H9 (cell line): ENCODE results near the gene TIMELESS. TPM values are rescaled to one million over a fixed set of nuclear protein-coding genes. Genes with fewer than 3 reads are reported as not detected.

ENCODE experiments used
- DNase-seq: peaks from one replicate; pipeline ENCODE4 v3.0.0-alpha.2; 2017
- H2AFZ ChIP-seq: one replicate; pipeline ENCODE4 v1.6.1; 2013; ENCODE audit warnings: mild to moderate bottlenecking, low read length, control low read depth, moderate library complexity
- H2AK5ac ChIP-seq: 2 replicates; pipeline ENCODE4 v1.6.1; 2013; ENCODE audit warnings: low read length, control low read depth, mixed read lengths; ENCODE audit not compliant: insufficient read length
- H2BK120ac ChIP-seq: one replicate; pipeline ENCODE4 v1.6.1; 2013; ENCODE audit warnings: low read depth, mild to moderate bottlenecking, low read length, control low read depth, inconsistent platforms; ENCODE audit not compliant: poor library complexity, severe bottlenecking
- H2BK12ac ChIP-seq: 2 replicates; pipeline ENCODE4 v1.6.1; 2013; ENCODE audit warnings: low read length, control low read depth, mixed read lengths, low read depth; ENCODE audit not compliant: insufficient read length
- H2BK15ac ChIP-seq: 2 replicates; pipeline ENCODE4 v1.6.1; 2013; ENCODE audit warnings: low read depth, low read length, control low read depth
- H2BK20ac ChIP-seq: one replicate; pipeline ENCODE4 v1.6.1; 2013; ENCODE audit warnings: low read depth, mild to moderate bottlenecking, low read length, control low read depth, inconsistent platforms; ENCODE audit not compliant: poor library complexity, severe bottlenecking
- H2BK5ac ChIP-seq: 2 replicates; pipeline ENCODE4 v1.6.1; 2013; ENCODE audit warnings: low read length, control low read depth, mixed read lengths; ENCODE audit not compliant: insufficient read length
- H3K14ac ChIP-seq: 2 replicates; pipeline ENCODE4 v1.6.1; 2013; ENCODE audit warnings: low read length, control low read depth; ENCODE audit not compliant: insufficient read depth
- H3K18ac ChIP-seq: 2 replicates; pipeline ENCODE4 v1.6.1; 2013; ENCODE audit warnings: low read depth, mild to moderate bottlenecking, mixed read lengths, low read length, control low read depth; ENCODE audit not compliant: insufficient read length
- H3K23ac ChIP-seq: 2 replicates; pipeline ENCODE4 v1.6.1; 2013; ENCODE audit warnings: low read length, control low read depth, mixed read lengths, low read depth; ENCODE audit not compliant: insufficient read length
- H3K23me2 ChIP-seq: 2 replicates; pipeline ENCODE4 v1.6.1; 2013; ENCODE audit warnings: low read depth, mild to moderate bottlenecking, mixed read lengths, low read length, control low read depth; ENCODE audit not compliant: insufficient read length, poor library complexity, severe bottlenecking
- H3K27ac ChIP-seq: 2 replicates; pipeline ENCODE4 v1.5.1; 2013; ENCODE audit warnings: low read length, control low read depth, mixed read lengths, low read depth; ENCODE audit not compliant: insufficient read length
- H3K27me3 ChIP-seq: 2 replicates; pipeline ENCODE4 v1.6.1; 2013; ENCODE audit warnings: low read length, control low read depth, inconsistent platforms; ENCODE audit not compliant: insufficient read depth
- H3K4ac ChIP-seq: 2 replicates; pipeline ENCODE4 v1.6.1; 2013; ENCODE audit warnings: low read depth, mild to moderate bottlenecking, control low read depth, inconsistent platforms, low read length, moderate library complexity
- H3K4me1 ChIP-seq: 2 replicates; pipeline ENCODE4 v1.6.1; 2013; ENCODE audit warnings: low read length, control low read depth, inconsistent platforms; ENCODE audit not compliant: insufficient read depth
- H3K4me2 ChIP-seq: 2 replicates; pipeline ENCODE4 v1.6.1; 2013; ENCODE audit warnings: low read length, control low read depth, mixed read lengths; ENCODE audit not compliant: insufficient read length, insufficient read depth
- H3K56ac ChIP-seq: 2 replicates; pipeline ENCODE4 v1.6.1; 2013; ENCODE audit warnings: low read depth, mild to moderate bottlenecking, mixed read lengths, low read length, control low read depth; ENCODE audit not compliant: insufficient read length
- H3K79me1 ChIP-seq: 2 replicates; pipeline ENCODE4 v1.6.1; 2013; ENCODE audit warnings: low read depth, mild to moderate bottlenecking, moderate library complexity, low read length, control low read depth, inconsistent platforms; ENCODE audit not compliant: insufficient read depth, poor library complexity, severe bottlenecking
- H3K79me2 ChIP-seq: 2 replicates; pipeline ENCODE4 v1.6.1; 2013; ENCODE audit warnings: low read length, control low read depth, inconsistent platforms; ENCODE audit not compliant: insufficient read depth
- H3K9ac ChIP-seq: 2 replicates; pipeline ENCODE4 v1.6.1; 2013; ENCODE audit warnings: low read length, control low read depth, mixed read lengths; ENCODE audit not compliant: insufficient read length; ENCODE audit errors: extremely low read depth
- H3K9me3 ChIP-seq: one replicate; pipeline ENCODE4 v1.6.1; 2013; ENCODE audit warnings: low read depth, low read length, inconsistent platforms; ENCODE audit not compliant: control insufficient read depth
- H3T11ph ChIP-seq: one replicate; pipeline ENCODE4 v1.6.1; 2013; ENCODE audit warnings: mild to moderate bottlenecking, low read length, control low read depth, inconsistent platforms
- H4K20me1 ChIP-seq: one replicate; pipeline ENCODE4 v1.6.1; 2013; ENCODE audit not compliant: control insufficient read depth, insufficient read length, insufficient read depth
- H4K5ac ChIP-seq: 2 replicates; pipeline ENCODE4 v1.6.1; 2013; ENCODE audit warnings: low read depth, mild to moderate bottlenecking, mixed read lengths, low read length, control low read depth; ENCODE audit not compliant: insufficient read length
- H4K8ac ChIP-seq: replicated peaks from 2 replicates; pipeline ENCODE4 v1.6.1; 2013; ENCODE audit warnings: low read length, control low read depth, mixed read lengths, low read depth; ENCODE audit not compliant: insufficient read length
- H4K91ac ChIP-seq: 2 replicates; pipeline ENCODE4 v1.6.1; 2013; ENCODE audit warnings: low read depth, mild to moderate bottlenecking, moderate library complexity, mixed read lengths, low read length, control low read depth; ENCODE audit not compliant: insufficient read length
- H3K27ac Mint-ChIP-seq, 3 experiments: 2 replicates in 2 of 3; 3 replicates in 1 of 3; pipeline ENCODE4 v1.8.0; 2020 to 2021; ENCODE audit warnings: mixed read lengths in 3 of 3, mild to moderate bottlenecking in 1 of 3, moderate library complexity in 1 of 3
- H3K27me3 Mint-ChIP-seq: 2 replicates; pipeline ENCODE4 v1.8.0; 2021; ENCODE audit warnings: low read depth, mild to moderate bottlenecking, moderate library complexity, mixed read lengths
- H3K36me3 Mint-ChIP-seq, 3 experiments: 2 replicates in 2 of 3; 3 replicates in 1 of 3; pipeline ENCODE4 v1.8.0; 2020 to 2021; ENCODE audit warnings: low read depth in 3 of 3, mixed read lengths in 3 of 3; ENCODE audit not compliant: insufficient read depth in 1 of 3
- H3K4me1 Mint-ChIP-seq, 2 experiments: 2 replicates each; pipeline ENCODE4 v1.8.0; 2020; ENCODE audit warnings: mixed read lengths in 2 of 2
- H3K4me3 Mint-ChIP-seq, 2 experiments: 2 replicates in 1 of 2; 3 replicates in 1 of 2; pipeline ENCODE4 v1.8.0; 2020 to 2021; ENCODE audit warnings: mild to moderate bottlenecking in 2 of 2, mixed read lengths in 2 of 2, moderate library complexity in 1 of 2
- H3K9me3 Mint-ChIP-seq, 2 experiments: 2 replicates in 1 of 2; 3 replicates in 1 of 2; pipeline ENCODE4 v1.8.0; 2020; ENCODE audit warnings: mild to moderate bottlenecking in 2 of 2, mixed read lengths in 2 of 2, moderate library complexity in 1 of 2
- CTCF ChIP-seq: fragments of 200-600 bp; sonication (generic); conservative IDR thresholded peaks from 3 replicates; pipeline ENCODE4 v1.8.0; 2021; ENCODE audit warnings: antibody characterized with exemption, mild to moderate bottlenecking
- WGBS: extraction: QIAGEN DNeasy Blood & Tissue Kit; methylation state at CpG from one replicate; pipeline ENCODE4 v1.1.7; 2013; ENCODE audit warnings: missing lambda C conversion rate, low lambda C conversion rate, mixed read lengths; ENCODE audit not compliant: insufficient read length; ENCODE audit errors: extremely low coverage; 5-methylcytosine and 5-hydroxymethylcytosine counted together
- total RNA-seq: library from RNA; stranded (reverse); gene quantifications from 2 replicates; pipeline ENCODE4 v1.2.1, GENCODE V29; 2021

Gene TIMELESS
- total RNA-seq, 1 experiment from 2014 or later, result 68.0 TPM

DNA sequence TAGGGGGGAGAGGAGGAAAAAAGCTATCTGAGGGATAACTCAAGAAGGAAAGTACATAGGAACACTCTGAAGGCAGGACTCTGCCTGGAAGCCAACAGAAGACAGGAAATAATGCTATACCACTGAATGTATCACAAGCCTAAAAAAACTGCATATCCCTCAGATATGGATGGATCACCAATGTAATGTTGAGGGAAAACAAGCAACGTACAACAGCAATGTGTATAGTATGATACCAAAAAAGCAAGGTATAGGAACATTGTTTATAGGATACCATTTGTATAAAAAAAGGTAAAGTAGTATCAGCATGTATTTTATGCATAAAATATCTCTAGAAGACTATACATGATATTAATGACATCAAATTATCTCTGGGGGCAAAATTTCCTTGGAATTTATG, 35.3 kb upstream of the TIMELESS start:
- Histone ChIP-seq H3K18ac (no peak overlapping the region), H2BK120ac (no peak overlapping the region), H2BK12ac (no peak overlapping the region), H2BK5ac (no peak overlapping the region), H3K9me3 (no peaks in the 10 kb centered on the region), H3K4me2 (no peak overlapping the region), H3K56ac (no peak overlapping the region), H3K23me2 (peaks cover 11% of the 10 kb centered on the region), H2AK5ac (no peak overlapping the region), H3K23ac (no peak overlapping the region), H3K27ac (no peak overlapping the region), H3K79me2 (no peaks in the 10 kb centered on the region), H4K5ac (no peak overlapping the region), H3K14ac (no peak overlapping the region), H3K27me3 (peaks cover 13% of the 10 kb centered on the region; the same call in 1 of the 2 replicates), H4K91ac (no peak overlapping the region), H3K9ac (no peak overlapping the region), H3T11ph (no peak overlapping the region), H2BK15ac (no peak overlapping the region), H3K4me1 (no peaks in the 10 kb centered on the region), H2AFZ (no peak overlapping the region), H3K4ac (no peak overlapping the region), H3K79me1 (no peaks in the 10 kb centered on the region), H2BK20ac (no peak overlapping the region), H4K8ac (no peak overlapping the region), H4K20me1 (no peaks in the 10 kb centered on the region)
- peaks cover 31% of the 10 kb centered on the region for H3K27me3 Mint-ChIP-seq
- TF ChIP-seq CTCF, result no peak
- H3K4me3 Mint-ChIP-seq, result no peak overlapping the region
- no peak for DNase-seq
- no peak overlapping the region for H3K27ac Mint-ChIP-seq
- WGBS, result no CpG with 5 or more reads among the region's 1 CpG
- H3K9me3 Mint-ChIP-seq, result peaks cover 8 to 13% of the 10 kb centered on the region in 2 experiments; a peak in 4 of 5 replicates
- peaks cover 0 to 6% (median 0%) of the 10 kb centered on the region in 3 experiments; a peak in 2 of 7 replicates for H3K36me3 Mint-ChIP-seq
- H3K4me1 Mint-ChIP-seq, result peaks cover 11 to 13% of the 10 kb centered on the region in 2 experiments
